Loucy (cell line): Measurements from ENCODE around the gene NFKB1.

ENCODE experiments used
- H2AFZ ChIP-seq: fragments of 200-600 bp; sonication (generic); 2 replicates; pipeline ENCODE4 v1.6.0; 2016; ENCODE audit warnings: antibody characterized with exemption, mild to moderate bottlenecking, low read length, moderate library complexity
- H3F3A ChIP-seq: fragments of 200-600 bp; 2 replicates; pipeline ENCODE4 v1.6.0; 2016; ENCODE audit warnings: antibody characterized with exemption, low read depth, mild to moderate bottlenecking
- H3K27me3 ChIP-seq: fragments of 200-600 bp; sonication (generic); 2 replicates; pipeline ENCODE4 v1.6.1; 2014; ENCODE audit warnings: low read length, mild to moderate bottlenecking; ENCODE audit not compliant: insufficient read depth, poor library complexity, severe bottlenecking
- H3K36me3 ChIP-seq: fragments of 200-600 bp; sonication (generic); 2 replicates; pipeline ENCODE4 v1.6.1; 2016; ENCODE audit warnings: low read length; ENCODE audit not compliant: insufficient read depth
- H3K4me1 ChIP-seq: fragments of 200-600 bp; sonication (generic); 2 replicates; pipeline ENCODE4 v1.5.1; 2014; ENCODE audit warnings: low read length, mild to moderate bottlenecking; ENCODE audit not compliant: insufficient read depth, poor library complexity, severe bottlenecking
- H3K4me2 ChIP-seq: fragments of 200-600 bp; sonication (generic); 2 replicates; pipeline ENCODE4 v1.6.0; 2014; ENCODE audit warnings: antibody characterized with exemption, low read length, low read depth, mild to moderate bottlenecking; ENCODE audit not compliant: poor library complexity, severe bottlenecking
- H3K4me3 ChIP-seq: fragments of 200-600 bp; sonication (generic); 2 replicates; pipeline ENCODE4 v1.5.1; 2014; ENCODE audit warnings: low read length, mild to moderate bottlenecking, mixed read lengths; ENCODE audit not compliant: poor library complexity, severe bottlenecking
- H3K79me2 ChIP-seq: fragments of 200-600 bp; sonication (generic); 2 replicates; pipeline ENCODE4 v1.6.1; 2014; ENCODE audit warnings: low read length; ENCODE audit not compliant: insufficient read depth
- H3K9ac ChIP-seq: fragments of 200-600 bp; sonication (generic); 2 replicates; pipeline ENCODE4 v1.6.0; 2014; ENCODE audit warnings: mild to moderate bottlenecking, low read depth, low read length, moderate library complexity; ENCODE audit not compliant: poor library complexity, severe bottlenecking
- H3K9me2 ChIP-seq: fragments of 200-600 bp; sonication (generic); replicated peaks from 2 replicates; pipeline ENCODE4 v1.6.1; 2016; ENCODE audit warnings: low read depth, low read length, mixed read lengths
- H3K9me3 ChIP-seq: fragments of 200-600 bp; sonication (generic); 2 replicates; pipeline ENCODE4 v1.6.1; 2014; ENCODE audit warnings: mild to moderate bottlenecking, antibody characterized with exemption, low read length, low read depth; ENCODE audit not compliant: insufficient read depth
- H4K20me1 ChIP-seq: fragments of 200-600 bp; sonication (generic); 2 replicates; pipeline ENCODE4 v1.6.0; 2014; ENCODE audit warnings: antibody characterized with exemption, low read length, mild to moderate bottlenecking; ENCODE audit not compliant: insufficient read depth, poor library complexity, severe bottlenecking
- CTCF ChIP-seq: fragments of 200-600 bp; sonication (generic); conservative IDR thresholded peaks from 2 replicates; pipeline ENCODE4 v1.5.1; 2014; ENCODE audit warnings: mild to moderate bottlenecking, antibody characterized with exemption, low read length
- EZH2phosphoT487 ChIP-seq: fragments of 200-600 bp; IDR thresholded peaks from 2 replicates; pipeline ENCODE4 v1.6.1; 2018; ENCODE audit warnings: antibody characterized with exemption, mild to moderate bottlenecking, moderate library complexity, borderline replicate concordance

Gene NFKB1

DNA sequence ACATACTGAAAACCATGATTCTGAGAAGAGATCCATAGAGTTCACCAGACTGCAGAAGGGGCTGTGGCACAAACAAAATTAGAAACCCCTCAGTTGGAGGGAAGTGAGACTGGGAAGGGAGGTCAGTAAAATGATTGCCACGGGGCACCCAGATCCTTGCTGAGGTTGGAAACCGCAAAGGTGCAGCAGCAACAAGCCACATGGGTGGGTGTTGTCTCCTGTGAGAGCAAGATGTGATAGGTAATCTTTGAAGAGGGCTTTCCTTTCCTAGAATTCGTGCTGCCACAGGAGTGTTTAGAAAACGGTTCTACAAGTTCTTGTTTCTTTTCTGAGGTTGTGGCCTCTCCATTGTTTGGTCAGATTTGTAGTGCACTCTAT lies 85.5 kb downstream of the NFKB1 start:
- TF ChIP-seq EZH2phosphoT487 (no peak), CTCF (no peak)
- peaks cover 90% of the 10 kb centered on the region for H3K36me3 ChIP-seq

DNA sequence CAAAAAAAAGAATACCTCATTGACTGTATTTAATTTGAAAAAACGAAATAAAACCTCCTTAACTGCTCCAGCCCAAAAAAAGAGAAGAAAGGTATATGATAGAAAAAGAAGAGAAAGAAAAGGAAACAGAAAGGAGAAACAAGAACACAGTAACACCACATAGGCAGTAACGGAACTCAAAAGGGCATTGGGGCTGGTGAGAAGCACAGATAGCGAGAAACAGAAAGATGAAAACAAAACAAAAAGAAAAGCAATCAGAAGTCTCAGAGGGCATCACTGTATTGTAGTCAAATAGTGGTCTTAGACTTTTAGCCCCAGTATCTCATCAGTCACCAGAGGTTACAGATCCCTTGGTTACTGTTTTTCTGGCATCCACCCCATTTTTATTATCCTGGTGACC lies 88.6 kb downstream of the NFKB1 start:
- Histone ChIP-seq H3F3A (no peaks in the 10 kb centered on the region), H3K27me3 (no peaks in the 10 kb centered on the region), H3K36me3 (peaks cover 72% of the 10 kb centered on the region; the same call in 1 of the 2 replicates), H3K9ac (no peak overlapping the region), H3K79me2 (no peaks in the 10 kb centered on the region), H3K4me1 (peaks cover 6% of the 10 kb centered on the region), H3K4me2 (no peak overlapping the region), H2AFZ (no peak overlapping the region), H4K20me1 (no peaks in the 10 kb centered on the region), H3K4me3 (no peak overlapping the region), H3K9me2 (no peaks in the 10 kb centered on the region), H3K9me3 (peaks cover 5% of the 10 kb centered on the region; the same call in 1 of the 2 replicates)
- TF ChIP-seq EZH2phosphoT487 (no peak), CTCF (no peak)

More for the DNA sequence above, 85.5 kb downstream of the NFKB1 start:
- Histone ChIP-seq H4K20me1 (no peaks in the 10 kb centered on the region), H3K9me2 (no peaks in the 10 kb centered on the region), H3K4me1 (no peaks in the 10 kb centered on the region), H3K4me3 (no peak overlapping the region), H2AFZ (no peak overlapping the region), H3K9me3 (peaks cover 4% of the 10 kb centered on the region; the same call in 1 of the 2 replicates), H3F3A (no peaks in the 10 kb centered on the region), H3K79me2 (no peaks in the 10 kb centered on the region), H3K4me2 (no peak overlapping the region), H3K27me3 (no peaks in the 10 kb centered on the region), H3K9ac (no peak overlapping the region)

DNA sequence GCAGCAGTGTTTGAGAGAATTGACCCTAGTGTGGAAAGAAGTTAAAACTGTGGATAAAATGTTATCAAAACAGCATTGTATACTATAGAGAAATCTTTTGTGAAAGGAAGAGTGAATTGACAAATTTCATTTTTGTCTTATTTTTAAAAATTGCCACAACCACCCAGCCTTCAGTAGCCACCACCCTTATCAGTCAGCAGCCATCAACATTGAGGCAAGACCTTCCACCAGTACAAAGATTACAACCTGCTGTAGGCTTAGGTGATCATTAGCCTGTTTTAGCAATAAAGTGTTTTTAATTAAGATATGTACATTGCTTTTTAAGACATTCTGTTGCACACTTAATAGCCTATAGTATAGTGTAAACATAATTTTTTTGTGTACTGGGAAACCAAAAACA lies 91.1 kb downstream of the NFKB1 start:
- TF ChIP-seq EZH2phosphoT487 = no peak
- no peak for TF ChIP-seq CTCF
- Histone ChIP-seq H3K79me2 (no peaks in the 10 kb centered on the region), H3K36me3 (peaks cover 79% of the 10 kb centered on the region; the same call in 1 of the 2 replicates)

More for the DNA sequence above, 91.1 kb downstream of the NFKB1 start:
- Histone ChIP-seq H3K9me2 (no peaks in the 10 kb centered on the region), H3K27me3 (no peaks in the 10 kb centered on the region), H2AFZ (no peak overlapping the region), H3K9me3 (peaks cover 5% of the 10 kb centered on the region; the same call in 1 of the 2 replicates), H4K20me1 (no peaks in the 10 kb centered on the region), H3K4me1 (peaks cover 6% of the 10 kb centered on the region), H3F3A (no peaks in the 10 kb centered on the region), H3K4me3 (no peak overlapping the region), H3K9ac (no peak overlapping the region), H3K4me2 (no peak overlapping the region)
